GM21825 (cell line): Measurements from ENCODE around the gene RAD51B.
A peak's percentile ranks its signal among the peaks of the same experiment; 100 is the strongest.

ENCODE experiments used
- ATAC-seq: cut with Tn5 transposase; IDR thresholded peaks from one replicate; pipeline ENCODE4 v1.9.1; 2021; ENCODE audit warnings: mild to moderate bottlenecking, moderate library complexity; ENCODE audit not compliant: unreplicated experiment

Gene RAD51B

GRCh38 chr14:68511129-68512047 lies 691.8 kb downstream of the RAD51B start:
- ATAC-seq, result no peak

DNA sequence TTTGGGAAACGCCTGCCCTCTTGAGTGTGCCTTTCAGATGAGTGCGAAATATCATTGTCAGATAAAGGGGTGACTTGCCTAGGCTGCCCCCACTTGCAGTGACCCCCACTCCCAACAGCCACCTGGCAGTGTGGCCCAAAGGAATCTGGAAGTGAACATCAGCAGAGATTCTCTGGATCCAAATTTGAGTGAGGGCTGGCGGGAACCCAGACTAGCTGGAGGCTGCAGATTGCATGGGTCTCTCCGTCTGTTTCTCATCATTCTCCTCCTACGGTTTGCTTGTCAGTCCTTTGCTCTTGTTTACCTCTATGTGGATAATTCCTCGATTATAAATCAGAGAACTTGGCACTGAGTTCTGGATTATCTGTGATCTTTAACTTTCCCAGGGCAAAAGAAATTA lies 692.5 kb downstream of the RAD51B start:
- no peak for ATAC-seq

DNA sequence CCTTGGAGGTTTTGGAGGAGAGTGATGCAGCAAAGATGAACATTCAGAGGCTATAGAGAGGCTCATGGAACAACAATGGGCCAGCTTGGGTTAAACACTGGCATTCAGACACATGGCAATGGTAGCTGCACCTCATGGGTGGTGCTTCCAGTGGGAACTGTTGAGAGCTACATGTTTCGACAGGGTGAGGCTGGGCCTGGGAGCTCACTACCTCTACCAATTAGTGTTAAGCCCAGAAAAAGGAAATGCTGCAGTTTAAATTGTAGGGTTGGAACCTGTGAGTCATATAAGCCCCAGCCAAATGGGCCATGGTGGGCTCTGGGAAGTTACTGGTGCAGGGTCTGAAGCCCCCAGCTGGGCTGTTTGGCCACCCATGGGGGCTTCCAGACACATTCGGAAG lies 693.6 kb downstream of the RAD51B start:
- no peak for ATAC-seq

- peak; percentile 78 for ATAC-seq
Measured at GRCh38 chr14:68513838-68514607, 694.4 kb downstream of the RAD51B start.

DNA sequence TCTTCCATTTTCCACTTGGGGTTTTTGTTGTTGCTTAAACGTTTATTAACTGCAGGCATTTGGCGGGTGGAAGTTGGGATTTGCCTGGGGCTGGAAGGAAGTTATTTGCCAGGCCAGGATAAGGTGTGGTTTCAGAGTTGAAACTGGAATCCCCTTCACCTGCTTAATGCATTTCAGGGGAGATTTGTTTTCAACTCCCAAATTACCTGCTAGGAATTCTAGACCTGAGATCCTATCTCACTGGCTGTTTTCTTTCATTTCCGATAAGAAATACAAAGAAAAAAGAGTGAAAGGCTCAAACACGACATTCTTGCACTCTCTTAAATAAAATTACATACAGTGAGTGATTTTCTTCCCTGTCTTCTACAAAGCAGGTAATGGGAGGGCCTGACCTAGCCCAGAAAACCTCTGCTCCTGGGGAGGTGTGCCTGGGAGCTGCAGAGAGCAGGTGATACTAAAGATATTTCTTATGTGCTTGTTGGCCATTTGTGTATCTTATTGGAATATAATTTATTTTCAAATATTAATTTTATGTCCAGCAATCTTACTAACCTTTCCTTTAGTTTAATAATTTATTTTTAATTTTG lies 695.1 kb downstream of the RAD51B start:
- no peak for ATAC-seq

- no peak for ATAC-seq
Measured at GRCh38 chr14:68516342-68516741, 696.8 kb downstream of the RAD51B start.

DNA sequence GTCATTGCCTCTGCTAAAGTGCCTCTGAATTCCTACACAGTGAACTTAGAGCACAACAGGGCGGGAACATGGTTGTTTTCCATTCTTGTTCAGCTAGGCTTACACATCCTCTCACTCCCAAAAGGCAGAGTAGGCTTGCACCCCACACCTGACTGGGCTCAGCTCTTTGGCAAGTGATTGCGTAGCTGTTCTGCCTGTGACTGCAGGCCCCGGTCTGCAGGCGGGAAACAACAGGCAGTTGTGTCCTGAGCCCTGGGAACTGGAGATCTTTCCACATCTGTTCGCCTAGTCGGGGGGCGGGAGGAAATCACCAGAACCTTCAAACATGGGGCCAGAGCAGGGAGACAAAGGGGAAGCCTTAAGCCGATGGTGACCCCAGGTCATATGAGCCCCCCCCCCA lies 698.6 kb downstream of the RAD51B start:
- ATAC-seq, result no peak

GRCh38 chr14:68518761-68519670 lies 699.4 kb downstream of the RAD51B start:
- ATAC-seq, result no peak

DNA sequence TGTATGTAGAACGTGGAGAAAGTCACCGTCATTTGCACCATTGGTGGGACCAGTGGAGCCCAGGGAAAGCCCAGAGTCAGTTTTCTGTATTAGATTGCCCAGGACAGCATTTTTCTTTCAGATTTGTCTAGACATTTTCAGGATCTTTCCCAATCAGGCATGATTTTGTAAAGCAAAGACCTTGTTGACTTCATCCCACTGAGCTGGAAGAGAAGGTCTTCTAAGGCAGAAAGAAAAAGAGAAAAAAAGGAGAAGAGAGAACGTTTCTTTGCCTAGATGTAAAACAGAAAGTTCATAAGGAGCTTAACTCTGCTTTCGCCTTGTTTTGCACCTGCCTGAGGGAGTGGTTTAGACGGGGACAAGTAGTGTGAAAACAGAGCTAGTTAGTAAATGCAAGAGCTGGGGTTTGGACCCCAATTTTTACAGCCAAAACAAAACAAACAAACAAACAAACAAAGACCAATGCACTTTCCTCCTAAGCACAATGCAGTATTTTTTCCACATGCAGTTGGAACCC lies 700.1 kb downstream of the RAD51B start:
- no peak for ATAC-seq

DNA sequence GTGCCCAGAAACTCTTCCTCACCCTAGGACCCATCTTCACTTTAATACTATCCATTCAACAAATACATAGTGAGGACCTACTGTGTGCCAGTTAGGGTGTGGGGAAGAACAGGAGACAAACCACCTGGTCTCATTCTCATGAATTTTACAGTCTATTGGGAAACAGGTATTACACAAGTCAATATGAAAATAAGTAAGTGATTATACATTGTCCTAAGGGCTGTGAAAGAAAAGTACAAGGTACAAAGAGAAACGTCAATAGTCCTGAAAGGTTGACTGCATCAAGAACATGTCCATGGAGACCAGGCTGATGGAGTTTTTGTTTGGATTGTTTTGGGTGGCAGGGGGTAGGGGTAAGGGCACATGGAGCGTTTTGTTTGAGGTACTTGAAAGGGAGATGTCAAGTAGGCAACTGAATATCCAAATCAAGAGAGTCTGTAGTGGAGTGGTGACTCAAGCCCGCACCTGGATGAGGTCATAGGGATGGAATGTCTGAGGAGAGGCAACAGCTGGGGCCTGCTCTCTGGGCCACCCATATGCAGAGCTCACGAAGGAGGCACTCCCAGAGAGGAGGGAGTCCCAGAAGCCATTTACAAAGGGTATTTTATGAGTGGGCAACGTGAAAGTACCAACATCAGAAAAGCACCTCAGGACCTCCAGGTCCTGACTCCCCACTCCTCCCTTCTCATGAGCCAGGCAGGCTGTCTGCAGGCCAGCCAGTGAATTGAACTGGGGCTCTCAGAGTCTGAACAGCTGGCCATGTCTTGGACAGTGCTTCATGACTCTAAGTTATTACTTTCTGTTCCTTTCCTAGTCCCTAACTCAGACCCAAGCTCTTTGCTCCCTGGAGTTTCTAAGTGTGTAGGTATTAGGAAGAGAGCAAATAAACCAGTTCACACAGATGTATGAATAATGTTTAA lies 701.3 kb downstream of the RAD51B start:
- no peak for ATAC-seq

DNA sequence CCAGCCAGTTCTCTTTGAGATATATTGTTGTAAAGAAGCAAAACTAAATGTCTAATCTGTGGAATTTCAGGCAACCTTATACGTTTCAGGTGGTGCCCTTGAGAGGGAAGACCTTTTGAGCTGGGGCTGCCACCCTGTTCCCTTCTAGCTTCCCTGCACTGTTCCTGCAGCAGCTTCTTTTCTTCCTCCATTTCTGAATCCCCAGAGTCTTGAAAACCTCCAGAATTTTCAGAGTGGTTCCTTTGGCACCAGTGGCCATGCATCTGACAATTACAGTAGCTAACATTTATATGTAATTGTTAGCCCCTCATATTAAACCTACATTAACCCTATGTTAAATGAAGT lies 702.0 kb downstream of the RAD51B start:
- no peak for ATAC-seq

DNA sequence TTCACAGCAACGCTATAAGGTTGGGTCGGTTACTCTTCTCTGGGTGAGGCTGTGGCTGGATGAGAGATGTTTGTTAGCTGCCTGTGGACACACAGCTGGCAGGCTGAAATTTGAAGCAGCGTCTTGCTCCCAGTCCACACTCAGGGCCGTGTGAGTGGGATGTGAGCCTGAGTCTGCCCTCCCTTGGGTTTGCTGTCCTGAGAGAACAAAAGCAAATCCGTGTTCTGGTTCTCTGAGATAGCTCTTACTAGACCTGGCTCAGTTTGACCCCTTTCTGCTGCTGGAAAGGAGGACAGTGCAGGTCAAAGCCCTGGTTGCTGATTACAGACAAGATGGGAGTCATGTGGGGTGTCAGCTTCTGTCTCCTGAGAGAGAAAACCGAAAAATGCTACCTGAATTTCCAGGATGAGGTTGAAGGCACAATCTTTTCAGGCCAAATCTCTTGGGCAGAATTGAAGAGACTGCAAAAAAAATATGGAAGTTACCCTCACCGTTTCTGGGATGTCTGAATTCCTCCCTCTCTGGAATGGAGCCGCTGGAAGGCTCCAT lies 702.5 kb downstream of the RAD51B start:
- no peak for ATAC-seq

DNA sequence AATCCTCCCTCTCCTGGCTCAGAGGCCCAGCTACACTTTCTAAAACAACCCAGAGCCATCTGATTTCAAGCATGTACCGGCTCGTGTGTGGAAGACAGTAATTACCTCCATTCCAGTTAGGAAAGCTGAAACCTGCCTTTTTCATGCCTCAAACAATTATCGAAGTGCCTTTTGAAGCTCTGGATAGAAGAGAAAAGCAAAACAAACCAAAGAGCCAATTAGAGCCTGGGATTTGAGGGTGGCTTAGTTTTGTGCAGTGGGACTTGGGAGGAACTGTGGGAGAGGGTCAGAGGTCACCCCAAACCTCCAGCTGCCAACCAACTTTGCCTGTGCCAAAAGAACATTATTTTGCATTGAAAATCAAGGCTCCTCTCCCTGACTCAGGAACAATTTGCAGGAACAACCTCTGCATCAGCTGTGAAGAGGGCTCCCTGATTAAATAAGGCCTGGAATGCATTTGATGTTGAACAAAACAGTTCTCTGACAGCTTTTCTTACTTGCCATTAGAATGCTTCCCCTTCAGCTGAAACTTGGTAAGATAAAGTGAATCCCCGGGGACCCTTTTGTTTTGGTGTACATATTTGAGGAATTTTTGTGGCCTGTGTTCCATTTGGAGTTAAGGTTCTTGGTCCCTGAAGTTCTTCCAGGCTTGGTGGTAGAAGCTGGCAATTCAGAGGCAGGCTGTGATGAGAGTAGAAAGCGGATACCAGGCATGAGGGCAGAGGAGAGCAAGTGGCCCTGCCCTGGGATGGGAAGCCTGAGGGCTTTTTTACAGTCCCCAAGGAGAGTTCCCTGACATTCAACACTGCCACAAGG lies 703.1 kb downstream of the RAD51B start:
- ATAC-seq, result no peak

DNA sequence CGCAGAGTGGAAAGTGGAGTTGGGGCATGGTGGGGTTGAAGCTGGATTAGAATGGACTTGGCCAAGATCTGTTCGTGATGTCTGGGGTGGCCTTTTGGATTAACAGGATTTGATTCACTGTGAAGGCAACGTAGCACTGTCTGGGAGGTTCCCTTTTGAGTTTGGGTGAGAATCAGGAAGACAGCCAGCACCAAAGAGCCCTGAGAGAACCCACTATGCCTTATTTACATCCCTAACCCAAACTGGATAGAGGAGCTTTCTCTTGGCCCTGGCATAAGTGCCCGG lies 703.7 kb downstream of the RAD51B start:
- no peak for ATAC-seq

DNA sequence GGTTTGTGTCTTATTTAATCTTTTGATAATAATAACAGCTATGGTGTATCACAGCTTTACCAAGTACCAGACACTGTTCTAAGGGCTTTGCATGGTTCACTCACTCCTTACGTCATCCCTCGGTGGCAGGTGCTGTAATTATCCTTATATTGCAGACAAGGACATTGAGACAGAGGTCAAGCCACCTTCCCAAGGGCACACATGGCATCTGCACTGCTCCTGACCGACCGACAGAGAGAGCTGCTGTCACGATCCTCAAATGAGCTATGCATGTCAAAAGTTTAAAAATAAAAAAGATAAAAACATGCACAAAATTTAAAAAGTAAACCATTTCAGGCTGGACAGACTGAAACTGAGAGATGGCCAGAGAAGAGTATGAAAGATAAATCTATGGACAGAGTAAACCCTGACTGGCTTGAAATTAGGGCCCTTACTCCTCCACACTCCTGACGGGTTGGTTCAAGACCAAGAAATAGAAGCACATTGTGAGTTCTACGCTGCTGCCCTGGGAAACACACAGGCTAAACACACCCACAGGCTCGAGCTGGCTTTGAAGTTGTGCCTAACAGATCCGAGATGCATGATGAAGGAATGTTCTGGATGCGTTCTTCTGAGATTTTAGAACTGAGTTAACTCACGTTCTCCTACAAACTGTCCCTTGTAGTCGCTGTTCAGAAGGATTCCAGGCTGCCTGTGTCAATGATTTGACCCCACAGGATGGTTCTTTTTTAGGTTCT lies 704.6 kb downstream of the RAD51B start:
- ATAC-seq, result no peak

DNA sequence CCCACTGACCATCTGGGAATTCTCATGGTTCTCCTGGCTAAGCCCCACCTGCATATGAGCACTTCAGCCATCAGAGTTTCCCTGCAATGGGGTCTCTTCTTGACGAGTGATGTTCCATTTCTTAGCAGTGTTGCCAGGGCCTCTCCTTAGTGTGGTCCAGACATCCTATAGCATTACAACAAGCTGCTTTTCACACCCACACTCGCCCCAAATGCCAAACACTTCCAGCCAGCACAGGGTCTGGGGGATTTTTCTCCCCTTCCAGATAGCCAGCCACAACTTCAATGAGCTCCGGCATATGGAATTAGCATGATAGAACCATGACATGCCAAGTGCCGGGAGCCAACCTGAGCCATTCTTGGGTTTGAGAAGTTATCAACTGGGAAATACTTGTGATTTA lies 705.9 kb downstream of the RAD51B start:
- ATAC-seq, result no peak

DNA sequence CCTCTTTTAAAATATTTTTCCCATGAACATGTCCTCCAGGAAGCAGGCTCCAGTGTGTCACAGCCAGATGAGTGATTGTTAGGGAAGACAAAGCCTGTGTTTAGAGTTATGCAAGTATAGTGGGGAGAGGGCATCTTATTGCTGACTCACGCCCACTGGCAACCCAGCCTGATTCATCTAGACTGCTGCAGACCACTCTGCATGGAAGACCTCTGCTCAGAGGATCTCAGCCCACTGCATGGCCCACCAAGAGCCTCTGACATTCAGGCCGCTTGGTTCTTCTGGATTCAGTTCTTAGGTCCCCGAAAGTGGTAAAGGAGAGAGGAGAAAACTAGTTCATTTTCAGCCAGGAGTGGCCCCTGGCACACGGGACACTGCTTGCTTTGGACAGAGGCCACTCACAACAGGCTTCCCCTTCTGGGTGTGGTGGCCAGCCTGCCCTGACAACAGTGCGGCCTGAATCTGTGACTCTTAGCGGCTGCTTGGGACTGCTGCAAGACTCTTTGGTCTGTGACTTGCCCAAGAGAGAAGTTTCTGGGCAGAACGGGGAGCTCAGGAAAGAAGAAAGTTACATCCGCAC lies 707.0 kb downstream of the RAD51B start:
- ATAC-seq, result no peak
